NCI-H2107 (cell line): ENCODE data around the gene ATG12.
"Not testable (repeated sequence)": the region's sequence is repeated elsewhere in the genome, so short reads cannot be mapped to it uniquely, and the experiment has no call there.

Source experiments
- DNase-seq: peaks from one replicate; lab custom pipeline; 2025; lab: John Stamatoyannopoulos, UW

ATG12 gene

DNA sequence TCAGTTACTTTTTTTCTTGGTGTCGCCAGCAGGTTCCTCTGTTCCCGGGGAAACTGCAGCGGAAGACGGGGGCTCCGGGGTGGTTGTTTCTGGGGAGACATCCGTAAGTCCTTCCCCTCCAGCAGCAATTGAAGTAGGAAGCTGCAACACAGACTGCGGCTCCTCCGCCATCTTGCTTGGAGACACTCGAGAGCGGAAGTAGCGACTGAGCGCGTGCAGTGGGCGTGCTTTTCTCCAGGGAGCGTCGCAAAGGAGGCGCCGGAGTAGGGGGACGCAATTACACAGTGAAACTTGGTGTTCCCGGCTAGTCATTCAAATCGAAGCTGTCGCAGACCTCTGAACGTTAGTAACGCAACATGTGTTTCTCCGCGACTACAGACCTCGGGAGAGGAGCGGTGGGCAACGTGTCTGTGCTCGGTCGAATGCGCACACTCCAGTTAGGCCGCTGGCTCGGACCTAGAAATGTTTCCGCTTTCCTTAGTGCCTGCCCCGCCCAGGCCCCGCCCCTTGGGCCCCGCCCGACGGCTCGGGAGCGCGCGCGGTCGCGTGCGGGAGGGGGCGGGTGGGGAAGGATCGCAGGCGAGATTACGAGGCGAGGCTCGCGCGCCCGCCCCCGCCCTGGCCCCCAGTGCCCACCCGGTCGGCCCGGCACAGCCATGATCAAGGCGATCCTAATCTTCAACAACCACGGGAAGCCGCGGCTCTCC is at the start of gene ATG12, which contains the start of gene AP3S1:
Gene ATG12 (minus strand): TSS at position 184 of the 707 bp plus-strand sequence. CDS start 13 bp downstream, at position 171.
Gene AP3S1 (plus strand): TSS at position 554 of the 707 bp plus-strand sequence. CDS start 103 bp downstream, at position 657.
- peak; percentile 32 for DNase-seq

DNA sequence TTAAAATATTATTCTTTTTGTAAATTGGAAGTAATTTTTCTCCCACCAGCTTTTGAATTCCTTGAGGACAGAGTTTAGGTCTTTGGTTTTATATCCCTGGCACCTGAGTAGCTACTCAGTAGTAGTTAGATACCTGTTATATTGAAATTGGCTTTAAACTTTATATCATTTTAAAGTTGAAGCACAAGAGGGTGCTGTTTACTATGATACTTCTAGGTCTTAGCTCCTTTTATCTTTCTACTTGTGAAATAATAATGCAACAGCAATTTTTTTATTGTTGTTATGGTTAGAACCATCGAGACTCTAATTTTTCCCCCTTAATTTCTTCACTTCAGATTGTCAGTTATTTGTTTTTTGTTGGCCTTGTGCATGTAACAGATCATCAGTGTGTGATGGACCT is 46.7 kb upstream of the ATG12 start:
- no peak for DNase-seq

GRCh38 chr5:115885208-115885607 is 43.8 kb upstream of the ATG12 start:
- not testable (repeated sequence) for DNase-seq

DNA sequence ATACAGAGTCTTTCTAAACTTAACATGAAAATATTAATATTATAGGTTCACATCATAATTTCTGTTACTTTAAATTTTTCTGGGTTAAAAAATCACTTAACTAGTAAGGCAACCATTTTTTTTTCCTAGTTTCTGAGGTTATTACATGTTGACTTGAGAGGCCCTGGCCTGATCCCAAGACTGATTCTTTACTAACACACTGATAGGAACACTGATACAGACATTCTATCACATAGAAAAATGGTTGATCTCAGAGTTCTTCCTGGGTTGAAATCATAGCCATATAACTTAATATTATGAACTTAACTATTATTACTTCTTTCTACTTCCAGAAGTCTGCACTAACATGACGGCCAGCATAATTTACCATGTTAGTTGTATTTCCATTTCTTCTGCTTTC is 43.3 kb upstream of the ATG12 start:
- DNase-seq, result no peak

DNA sequence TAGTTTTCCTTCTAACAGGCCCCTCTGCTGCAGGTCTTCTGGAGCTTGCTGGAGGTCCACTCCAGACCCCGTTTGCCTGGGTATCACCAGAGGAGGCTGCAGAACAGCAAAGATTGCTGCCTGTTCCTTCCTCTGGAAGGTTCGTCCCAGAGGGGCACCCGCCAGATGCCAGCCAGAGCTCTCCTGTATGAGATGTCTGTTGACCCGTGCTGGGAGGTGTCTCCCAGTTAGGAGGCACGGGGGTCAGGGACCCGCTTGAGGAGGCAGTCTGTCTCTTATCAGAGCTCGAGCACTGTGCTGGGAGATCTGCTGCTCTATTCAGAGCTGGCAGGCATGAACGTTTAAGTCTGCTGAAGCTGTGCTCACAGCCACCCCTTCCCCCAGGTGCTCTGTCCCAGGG is 41.1 kb upstream of the ATG12 start:
- DNase-seq, result not testable (repeated sequence)

DNA sequence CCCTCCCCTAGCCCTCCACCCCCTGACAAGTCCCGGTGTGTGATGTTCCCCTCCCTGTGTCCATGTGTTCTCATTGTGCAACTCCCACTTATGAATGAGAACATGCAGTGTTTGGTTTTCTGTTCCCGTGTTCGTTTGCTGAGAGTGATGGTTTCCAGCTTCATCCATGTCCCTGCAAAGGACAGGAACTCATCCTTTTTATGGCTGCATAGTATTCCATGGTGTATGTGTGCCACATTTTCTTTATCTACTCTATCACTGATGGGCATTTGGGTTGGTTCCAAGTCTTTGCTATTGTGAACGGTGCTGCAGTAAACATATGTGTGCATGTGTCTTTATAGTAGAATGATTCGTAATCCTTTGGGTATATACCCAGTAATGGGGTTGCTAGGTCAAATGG is 36.0 kb upstream of the ATG12 start:
- not testable (repeated sequence) for DNase-seq

DNA sequence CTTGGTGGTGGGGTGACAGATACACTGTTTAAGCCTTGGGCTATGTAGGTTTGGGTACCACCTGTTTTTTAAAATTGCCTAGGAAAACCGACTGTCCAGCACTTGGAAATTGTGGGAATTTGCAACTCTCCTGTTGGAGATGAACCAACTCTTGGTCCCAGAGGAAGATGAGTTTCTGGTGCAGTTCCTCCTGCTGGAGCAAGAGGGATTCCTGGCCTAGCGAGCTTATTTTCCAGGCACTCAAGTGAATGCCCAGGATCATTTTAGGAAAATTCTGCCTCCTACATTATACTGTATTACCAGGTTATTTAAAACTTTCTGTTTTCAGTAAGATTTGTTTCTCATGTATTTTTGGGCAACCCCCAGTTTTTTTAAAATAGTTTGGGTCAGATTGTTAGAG is 34.1 kb upstream of the ATG12 start:
- DNase-seq, result no peak

DNA sequence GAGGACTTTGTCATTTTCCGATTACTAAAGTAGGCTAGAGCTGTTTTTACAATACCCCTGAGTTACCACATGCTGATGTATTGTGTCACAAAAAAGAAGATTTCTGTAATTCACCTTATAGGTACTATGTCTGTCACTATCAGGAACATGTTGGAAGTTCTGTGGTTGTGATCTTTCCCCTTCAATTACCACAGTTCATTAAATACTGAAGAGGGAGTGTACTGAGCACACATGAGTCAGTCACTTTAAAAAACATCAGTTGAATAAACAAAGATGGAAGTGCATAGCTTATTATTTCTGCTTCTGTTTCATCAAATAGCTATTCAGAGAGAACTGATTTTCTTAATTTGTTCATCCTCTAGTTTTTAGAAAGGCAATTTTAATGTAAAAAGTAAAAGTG is 32.0 kb upstream of the ATG12 start:
- no peak for DNase-seq

- DNase-seq, result no peak
Measured at GRCh38 chr5:115872447-115872846, 31.1 kb upstream of the ATG12 start.

DNA sequence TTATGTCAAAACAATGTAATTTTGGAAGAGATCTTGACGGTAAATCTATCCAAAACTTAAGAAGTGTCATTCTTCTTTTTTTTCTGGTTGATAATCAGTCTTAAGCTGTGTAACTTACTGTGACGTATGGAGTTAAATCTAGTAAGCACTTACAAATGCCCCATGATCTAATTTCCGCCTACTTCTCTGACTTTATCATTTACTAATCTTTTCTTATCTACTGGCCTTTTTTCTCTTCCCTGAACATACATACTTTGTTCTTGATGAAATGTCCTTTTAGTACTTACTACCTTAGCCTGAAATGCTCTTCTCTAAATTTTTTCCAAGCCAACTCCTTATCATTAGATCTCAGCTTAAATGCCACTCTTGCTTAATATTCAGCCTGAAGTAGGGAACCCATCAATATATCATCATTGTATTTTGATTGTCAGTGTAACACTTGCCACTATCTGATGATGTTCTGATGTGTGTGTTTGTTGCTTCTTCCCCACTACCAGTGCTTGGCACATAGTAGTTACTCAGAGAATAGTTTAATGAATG is 28.0 kb upstream of the ATG12 start:
- DNase-seq, result no peak

- DNase-seq, result no peak
Measured at GRCh38 chr5:115859378-115859777, 18.0 kb upstream of the ATG12 start.

DNA sequence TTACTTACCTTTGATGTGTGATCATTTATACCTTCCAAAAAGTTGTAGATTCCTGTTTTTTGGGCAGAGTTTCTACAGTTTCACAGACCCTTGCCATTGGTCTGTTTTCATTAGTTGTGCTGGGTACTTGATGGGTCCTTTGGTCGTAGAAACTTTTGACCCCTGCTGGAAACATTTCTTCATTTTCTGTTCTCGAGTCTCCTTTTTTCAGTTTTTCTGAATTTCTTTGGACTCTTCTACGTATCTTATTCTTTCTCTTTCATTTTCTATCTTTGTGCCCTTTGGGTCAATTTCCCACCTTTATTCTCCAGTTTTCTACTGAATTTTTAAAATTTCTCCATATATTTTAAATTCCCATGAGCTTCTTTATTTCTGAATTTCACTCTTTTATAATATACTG is 17.0 kb upstream of the ATG12 start:
- no peak for DNase-seq

GRCh38 chr5:115857626-115858349 is 16.4 kb upstream of the ATG12 start:
- DNase-seq, result no peak

- no peak for DNase-seq
Measured at GRCh38 chr5:115857057-115857479, 15.7 kb upstream of the ATG12 start.

DNA sequence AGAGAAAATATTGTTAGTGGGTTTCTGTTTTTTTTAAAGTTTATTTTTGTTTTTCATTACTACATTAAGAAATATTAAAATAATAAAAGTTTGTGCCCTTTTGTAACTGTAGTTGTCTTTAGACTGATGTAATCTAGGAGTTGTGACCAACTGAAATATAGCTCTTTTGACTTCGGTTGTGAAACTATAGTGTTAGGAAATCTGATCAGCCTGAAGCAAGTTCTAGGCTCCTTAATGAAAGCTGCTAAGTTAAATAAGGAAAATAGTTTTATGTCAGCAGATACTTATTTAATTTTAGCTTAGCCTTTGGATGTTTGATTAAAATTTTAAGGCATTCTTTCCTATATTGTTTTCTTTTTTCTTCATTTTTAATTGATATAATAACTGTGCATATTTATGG is 14.6 kb upstream of the ATG12 start:
- DNase-seq, result no peak

DNA sequence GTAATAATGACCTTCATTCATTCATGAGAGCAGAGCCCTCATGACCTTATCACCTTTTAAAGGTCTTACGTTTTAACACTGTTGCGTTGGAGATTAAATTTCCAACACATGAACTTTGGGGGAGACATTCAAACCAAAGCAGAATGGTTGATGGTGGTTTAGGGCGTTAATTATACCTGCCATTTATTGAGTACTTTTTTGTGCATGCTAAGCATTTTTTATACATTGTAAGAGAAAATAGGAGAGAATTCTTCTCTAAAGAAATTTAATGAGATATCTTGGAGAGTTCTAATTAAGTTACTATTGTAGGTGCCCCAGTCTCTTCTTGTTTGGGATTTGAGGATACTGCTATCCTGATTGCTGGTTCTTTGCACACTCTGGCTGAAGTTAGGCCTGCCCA is 12.8 kb upstream of the ATG12 start:
- no peak for DNase-seq

- DNase-seq, result no peak
Measured at GRCh38 chr5:115850744-115851416, 9.5 kb upstream of the ATG12 start.

DNA sequence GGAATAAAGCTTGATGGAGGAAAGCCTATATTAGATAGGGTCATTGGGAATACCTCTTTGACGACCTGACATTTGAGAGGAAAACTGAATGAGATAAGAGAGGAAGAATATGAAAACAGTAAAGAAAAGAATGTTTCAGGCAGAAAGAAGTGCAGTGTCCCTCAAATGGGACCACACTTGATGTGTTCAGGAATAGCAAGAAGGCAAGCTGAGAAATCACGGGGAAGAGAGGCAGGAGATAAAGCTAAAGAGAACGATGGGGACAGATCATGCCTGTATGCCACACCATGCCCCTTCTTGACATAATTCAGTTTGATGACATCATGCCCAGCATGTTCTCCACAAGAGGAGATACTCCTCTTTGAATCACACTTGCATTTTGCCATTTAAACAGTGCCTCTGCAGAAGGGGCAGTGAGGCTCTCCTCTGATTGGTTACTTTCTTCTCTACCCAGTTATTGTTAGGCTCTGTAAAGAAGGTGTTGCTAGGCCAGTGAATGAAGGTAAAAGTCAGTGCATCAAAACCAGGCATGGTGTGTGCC is 8.0 kb upstream of the ATG12 start:
- no peak for DNase-seq

DNA sequence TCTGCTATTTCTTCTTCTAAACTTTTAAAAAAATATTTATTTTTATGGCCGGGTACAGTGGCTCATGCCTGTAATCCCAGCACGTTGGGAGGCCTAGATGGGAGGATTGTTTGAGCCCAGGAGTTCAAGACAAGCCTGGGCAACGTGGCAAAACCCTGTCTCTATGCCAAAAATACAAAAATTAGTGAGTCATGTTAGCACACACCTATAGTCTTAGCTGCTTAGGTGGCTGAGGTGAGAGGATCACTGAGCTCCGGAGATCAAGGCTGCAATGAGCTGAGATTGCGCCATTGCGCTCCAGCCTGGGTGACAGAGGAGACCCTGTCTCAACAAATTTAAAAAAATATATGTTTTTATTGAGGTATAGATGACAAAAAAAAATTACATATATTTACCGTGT is 5.9 kb upstream of the ATG12 start:
- DNase-seq, result no peak

DNA sequence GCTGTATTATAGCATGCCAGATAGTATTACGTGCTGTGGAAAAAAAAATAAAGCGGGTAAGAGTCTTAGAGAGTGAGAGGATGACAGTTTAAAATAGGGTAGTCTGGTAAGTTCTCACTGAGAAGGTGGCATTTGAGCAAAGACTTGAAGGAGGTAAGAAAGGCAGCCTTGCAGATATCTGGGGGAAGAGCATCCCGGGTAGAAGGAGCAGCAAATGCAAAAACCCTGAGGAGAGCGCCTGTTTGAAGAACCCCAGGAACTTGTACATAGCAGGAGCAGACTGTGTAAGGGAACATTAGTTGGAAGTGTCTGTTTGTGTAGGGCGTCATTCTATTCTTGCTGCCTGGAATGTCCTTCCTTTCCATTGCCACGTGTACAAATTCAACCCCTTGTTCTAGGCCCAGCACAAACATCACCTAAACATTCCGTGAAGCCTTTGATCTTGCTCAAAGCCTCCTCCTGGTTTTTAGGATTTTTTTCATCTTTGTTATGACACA is 3.0 kb upstream of the ATG12 start:
- no peak for DNase-seq

DNA sequence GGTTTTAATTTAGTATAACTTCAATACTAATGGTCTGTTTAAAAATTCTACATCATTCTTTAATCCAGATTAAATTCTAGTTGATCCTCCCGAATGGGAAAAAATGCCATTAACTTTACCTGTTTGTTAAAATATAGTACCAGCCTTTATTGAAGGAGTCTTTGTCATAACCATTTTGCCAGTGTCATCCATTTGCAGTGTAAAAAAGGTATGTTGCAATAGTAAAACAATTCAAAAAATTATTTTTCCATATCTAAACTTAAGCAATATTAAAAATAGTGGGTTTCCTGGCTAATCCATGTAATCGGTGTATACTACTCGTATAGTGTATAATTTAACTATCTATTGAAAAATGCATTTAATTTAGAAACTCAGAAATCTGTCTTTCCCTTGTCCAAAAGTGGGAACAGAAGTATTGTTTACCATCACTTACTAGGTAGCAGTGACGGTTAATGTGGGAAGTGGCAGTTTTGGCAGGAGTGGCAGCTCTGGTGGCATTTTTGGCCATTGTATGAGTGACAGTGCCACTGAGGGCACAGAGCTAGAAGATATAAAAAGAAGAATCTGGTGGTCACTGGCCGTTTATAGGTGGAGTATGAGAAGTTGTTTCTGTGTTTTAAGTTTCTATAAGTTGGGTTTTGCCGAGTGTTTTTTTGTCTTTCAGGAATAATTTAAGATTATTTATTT is 2.2 kb upstream of the ATG12 start:
- DNase-seq, result no peak

DNA sequence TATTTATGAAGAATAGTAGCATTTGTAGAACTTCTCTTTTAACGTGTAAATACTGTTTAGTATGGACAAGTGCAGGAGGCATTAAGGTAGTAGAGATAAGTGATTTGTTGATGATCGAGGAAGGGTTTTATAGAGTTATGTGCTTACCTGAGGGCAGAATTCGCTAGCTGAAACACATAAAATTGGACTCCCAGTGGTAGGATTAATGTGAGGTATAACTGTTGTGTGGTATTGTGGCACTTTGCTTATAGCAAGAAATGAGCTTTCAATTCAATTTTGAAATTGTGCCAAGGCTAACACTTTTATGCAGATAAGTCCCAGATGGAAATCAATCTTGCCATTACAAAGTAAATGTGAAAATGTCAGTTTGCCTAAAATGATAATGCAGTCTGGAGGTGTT is 1.6 kb upstream of the ATG12 start:
- no peak for DNase-seq
